ENCODE data around the gene RNU1-2.
"Not testable (repeated sequence)": the region's sequence is repeated elsewhere in the genome, so short reads cannot be mapped to it uniquely, and the experiment has no call there.

Gene RNU1-2

GRCh38 chr1:16927711-16928485, 32.1 kb downstream of the RNU1-2 start:
- no peak for DNase-seq

- not testable (repeated sequence) for DNase-seq
Measured at GRCh38 chr1:16929146-16930041, 33.6 kb downstream of the RNU1-2 start.

GRCh38 chr1:16931206-16931934, 35.6 kb downstream of the RNU1-2 start:
- DNase-seq: not testable (repeated sequence)

- not testable (repeated sequence) for DNase-seq
Measured at GRCh38 chr1:16933945-16934344, 38.2 kb downstream of the RNU1-2 start.

GRCh38 chr1:16936580-16936979, 40.8 kb downstream of the RNU1-2 start:
- not testable (repeated sequence) for DNase-seq

GRCh38 chr1:16938351-16939321, 42.9 kb downstream of the RNU1-2 start:
- no peak for DNase-seq

- DNase-seq: not testable (repeated sequence)
Measured at GRCh38 chr1:16939386-16940180, 43.8 kb downstream of the RNU1-2 start.

- no peak for DNase-seq
Measured at GRCh38 chr1:16944038-16944437, 48.3 kb downstream of the RNU1-2 start.

- not testable (repeated sequence) for DNase-seq
Measured at GRCh38 chr1:16945512-16945911, 49.7 kb downstream of the RNU1-2 start.
